GM18909 (cell line): ENCODE measurements around the gene ME1.
A peak's percentile ranks its signal among the peaks of the same experiment; 100 is the strongest.
"Not testable (repeated sequence)": the region's sequence is repeated elsewhere in the genome, so short reads cannot be mapped to it uniquely, and the experiment has no call there.

Source experiments
- ATAC-seq: cut with Tn5 transposase; IDR thresholded peaks from one replicate; pipeline ENCODE4 v1.9.1; 2021; ENCODE audit warnings: mild to moderate bottlenecking; ENCODE audit not compliant: unreplicated experiment, poor library complexity

The ME1 gene

DNA sequence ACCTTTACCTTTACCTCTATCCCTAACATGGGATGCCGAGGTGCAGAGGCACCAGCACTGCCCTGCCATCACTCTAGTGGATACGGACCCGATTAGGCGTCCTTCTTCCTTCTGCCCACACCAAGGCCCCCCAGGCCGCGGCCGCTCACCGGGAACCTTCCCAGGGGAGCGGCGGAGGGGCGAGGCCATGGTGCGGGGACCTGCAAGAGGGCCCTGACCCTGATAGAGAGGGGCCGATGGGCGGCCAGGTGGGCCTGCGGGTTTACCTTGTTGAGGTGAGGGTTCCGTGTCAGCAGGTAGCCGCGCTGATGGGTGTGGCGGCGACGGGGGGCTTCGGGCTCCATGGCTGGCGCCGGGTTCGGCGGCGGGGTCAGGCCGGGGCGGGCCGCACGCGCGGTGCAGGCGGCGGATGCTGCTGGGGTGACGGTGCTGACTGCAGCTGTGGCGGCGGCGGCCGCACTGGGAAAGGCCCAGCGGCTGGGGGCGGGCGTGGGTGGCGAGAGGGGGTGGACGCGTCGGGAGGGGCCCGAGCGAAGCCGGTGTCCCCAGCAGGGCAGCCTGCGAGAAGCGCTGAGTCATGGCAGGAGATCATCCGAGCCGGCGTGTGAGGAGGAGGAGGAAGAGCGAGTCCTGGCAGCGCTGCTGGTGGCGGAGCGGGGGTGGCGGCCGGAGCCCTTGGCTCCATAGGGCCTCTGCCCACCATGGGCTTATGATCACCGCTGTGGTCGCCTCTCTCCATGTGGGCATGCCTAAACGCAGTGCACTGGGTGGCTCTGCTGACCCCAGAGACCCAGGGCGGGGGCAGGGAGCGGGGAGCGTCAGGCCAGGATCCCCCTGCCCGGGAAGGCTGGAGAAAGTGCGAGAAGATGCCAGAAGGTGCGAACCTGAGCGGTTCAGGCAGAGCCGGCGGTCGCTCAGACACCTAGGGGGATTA lies at the start of gene ME1:
TSS of gene ME1 (minus strand) at position 441 of the 934 bp plus-strand sequence. CDS start at position 344, 97 bp downstream.
- ATAC-seq: peak; percentile 79

DNA sequence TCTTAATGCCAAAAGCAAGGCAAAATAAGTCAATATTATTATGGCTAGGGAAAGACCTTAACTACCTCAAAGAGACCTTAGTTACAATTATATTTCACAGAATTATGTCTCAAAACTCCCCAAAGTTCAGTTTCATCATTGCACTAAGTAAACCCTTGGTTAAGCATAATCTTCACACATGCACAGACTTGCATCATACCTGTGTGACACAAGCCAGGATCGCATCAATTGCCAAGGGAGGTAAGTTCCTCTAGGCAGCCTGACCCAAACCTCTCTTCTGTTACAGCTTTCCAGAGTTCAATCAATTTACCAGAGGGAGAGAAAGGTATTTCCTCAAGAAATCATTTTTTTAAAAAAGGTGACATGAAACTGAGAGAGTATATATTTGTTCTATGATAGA lies 49.6 kb upstream of the ME1 start:
- ATAC-seq: no peak

DNA sequence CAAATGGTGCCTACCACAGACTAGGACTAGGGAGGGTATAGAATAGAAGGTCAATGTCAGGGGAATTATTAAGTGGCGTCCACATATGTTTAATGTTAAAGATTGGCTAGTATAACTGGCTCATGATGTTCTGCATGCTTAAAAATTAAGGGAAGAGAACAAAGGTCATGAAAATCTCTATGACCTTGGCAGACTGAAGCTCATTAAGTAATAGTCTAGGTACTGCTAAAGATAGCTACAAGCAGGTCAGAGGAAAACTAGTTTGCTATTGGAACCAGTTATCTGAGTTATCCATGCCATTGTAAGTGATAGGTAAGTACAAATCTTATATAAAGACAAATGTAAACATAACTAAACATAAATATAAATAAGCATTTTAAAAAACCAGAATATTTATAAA lies 48.5 kb upstream of the ME1 start:
- no peak for ATAC-seq

DNA sequence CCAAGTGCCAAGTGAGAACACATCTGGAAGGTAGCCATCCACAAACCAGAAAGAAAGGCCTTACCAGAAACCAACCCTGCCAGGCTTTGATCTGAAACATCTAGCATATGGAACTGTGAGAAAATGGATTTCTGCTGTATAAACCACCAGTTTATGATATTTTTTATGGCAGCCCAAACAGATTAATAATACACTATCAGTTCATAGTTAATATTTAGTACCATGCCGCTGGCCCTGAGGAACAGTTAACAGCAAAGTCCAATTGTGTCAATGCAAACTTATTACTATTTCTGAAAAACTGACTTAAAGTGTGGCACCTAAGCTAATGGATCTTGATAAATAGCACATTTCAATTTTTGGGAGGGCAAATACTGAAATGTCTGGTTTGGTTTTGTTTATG lies 46.1 kb upstream of the ME1 start:
- ATAC-seq: no peak

DNA sequence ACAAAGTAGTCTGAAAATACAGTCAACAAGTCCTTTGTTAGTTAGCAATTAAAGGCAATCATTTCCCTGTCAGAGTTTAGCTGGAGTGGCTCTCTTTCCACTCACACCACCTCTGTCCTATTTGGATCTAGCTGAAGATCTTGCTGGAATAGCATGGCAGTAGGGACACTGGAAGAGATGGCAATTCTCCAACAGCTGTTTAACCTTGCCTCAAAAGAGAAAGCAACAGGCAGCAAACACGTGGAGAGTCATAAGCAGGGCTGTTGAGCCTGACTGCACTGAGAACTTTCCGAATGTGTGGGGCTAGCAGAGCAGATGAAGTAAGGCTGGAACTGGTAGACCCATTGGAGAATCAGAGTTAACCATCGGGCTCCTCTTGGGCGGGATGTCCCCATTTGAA lies 43.5 kb upstream of the ME1 start:
- ATAC-seq: no peak

DNA sequence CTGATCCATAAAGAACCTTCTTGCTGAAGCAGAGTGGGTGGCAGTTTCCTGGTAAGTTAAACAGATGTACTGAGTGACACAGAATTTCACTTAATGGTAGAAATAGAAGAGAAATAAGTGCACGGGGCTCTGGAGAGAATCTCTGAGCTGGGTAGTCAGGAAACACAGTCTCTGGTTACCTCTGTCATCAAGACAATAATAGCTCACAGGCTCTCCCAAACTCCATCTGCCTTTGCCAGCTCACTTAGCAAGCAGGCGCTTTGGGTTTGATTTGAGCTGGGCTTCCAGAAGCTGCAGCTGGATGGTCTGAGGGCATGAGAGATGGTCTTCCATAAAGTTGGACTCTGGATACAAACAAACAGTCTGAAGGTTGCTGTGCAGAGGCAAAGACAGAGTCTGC lies 41.9 kb upstream of the ME1 start:
- no peak for ATAC-seq

DNA sequence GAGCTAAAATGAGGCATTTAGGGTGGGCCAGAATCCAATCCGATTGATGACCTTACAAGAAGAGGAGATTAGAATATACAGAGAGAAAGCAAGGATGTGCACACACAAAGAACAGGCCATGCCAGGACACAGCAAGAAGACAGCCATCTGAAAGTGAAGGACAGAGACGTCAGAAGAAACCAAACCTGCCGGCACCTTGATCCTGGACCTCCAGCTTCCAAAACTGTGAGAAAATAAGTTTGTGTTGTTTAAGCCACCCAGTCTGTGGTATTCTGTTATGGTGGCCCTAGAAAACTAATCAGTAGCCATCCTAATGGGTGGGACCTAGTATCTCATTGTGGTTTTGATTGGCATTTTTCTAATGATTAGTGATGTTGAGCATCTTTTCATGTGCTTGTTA lies 39.7 kb upstream of the ME1 start:
- ATAC-seq: no peak

DNA sequence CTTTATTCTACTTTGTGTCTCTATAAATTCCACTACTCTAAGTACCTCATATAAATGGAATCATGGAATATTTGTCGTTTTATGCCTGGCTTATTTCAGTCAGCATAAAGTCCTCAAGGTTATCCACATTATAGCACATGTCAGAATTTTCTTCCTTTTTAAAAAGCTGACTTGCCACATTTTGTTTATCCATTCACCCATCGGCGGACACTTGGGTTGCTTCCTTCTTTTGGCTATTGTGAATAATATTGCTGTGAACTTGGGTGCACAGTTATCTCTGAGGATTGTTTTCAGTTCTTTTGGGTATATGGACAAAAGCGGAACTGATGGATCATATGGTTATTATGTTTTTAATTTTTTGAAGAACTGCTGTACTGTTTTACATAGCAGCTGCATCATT lies 39.1 kb upstream of the ME1 start:
- ATAC-seq: no peak

DNA sequence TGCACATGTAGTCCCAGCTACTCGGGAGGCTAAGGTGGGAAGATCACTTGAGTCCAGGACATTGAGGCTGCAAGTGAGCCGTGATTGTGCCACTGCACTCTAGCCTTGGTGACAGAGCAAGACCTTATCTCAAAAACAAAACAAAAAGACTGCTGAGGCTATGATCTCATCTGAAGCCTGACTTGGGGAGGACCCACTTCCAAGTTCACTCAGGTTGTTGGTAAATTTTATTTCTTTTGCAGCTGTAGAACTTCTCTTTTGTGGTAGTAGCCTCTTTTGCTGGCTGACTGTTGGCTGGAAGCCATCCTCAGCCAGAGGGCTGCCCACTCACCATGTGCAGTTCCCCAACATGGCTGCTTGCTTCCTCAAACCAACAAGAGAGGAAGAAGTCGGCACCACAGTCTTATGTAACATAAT lies 36.8 kb upstream of the ME1 start:
- no peak for ATAC-seq

DNA sequence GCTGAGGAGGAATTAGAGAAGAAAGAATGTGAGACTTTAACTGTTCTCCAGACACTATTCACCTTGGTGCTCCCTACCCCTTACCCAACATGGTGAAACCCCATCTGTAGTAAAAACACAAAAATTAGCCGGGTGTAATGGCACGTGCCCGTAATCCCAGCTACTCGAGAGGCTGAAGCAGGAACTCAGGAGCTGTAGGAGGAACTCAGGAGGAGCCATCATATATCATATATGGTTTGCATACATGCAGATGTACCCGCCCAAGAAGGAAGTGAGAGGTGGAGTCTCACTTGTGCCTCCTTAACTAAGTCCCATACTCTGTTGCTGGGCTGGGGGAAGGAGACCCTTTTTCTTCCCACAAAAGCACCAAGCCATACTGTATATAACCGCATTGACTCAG lies 35.5 kb upstream of the ME1 start:
- ATAC-seq: no peak

DNA sequence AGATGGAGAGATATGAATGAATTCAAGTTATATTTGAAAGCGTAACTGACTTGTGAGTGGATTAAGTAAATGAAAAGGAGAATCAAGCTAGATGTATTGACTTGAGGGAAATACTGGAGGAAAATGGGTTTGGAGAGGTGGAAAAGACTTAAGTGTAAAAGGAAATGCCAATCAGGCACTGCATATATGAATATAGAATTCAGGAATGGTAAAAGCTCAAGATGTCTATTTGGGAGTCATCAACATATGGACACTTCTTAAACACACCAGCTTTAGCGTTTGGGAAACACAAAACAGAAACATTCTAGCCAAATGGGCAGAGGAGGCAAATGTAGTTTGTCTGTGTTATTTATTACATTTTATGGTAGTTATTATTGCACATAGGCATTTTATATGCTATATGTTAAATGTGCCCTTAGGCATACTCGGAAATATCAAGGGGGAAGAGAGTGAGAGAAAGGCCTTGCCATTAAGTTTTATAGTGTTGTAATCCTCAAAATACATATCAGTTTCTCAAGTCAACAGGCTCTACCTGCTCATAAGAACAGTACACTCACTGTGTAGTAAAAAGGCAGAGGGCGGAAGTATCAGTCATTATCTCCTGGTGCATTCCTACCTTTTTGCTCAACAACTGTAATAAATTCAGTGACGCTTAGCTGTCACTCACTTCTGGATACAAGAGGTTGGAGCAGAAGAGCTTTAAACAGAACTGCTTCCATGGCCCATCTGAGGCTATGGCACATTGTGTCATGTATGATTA lies 33.7 kb upstream of the ME1 start:
- no peak for ATAC-seq

DNA sequence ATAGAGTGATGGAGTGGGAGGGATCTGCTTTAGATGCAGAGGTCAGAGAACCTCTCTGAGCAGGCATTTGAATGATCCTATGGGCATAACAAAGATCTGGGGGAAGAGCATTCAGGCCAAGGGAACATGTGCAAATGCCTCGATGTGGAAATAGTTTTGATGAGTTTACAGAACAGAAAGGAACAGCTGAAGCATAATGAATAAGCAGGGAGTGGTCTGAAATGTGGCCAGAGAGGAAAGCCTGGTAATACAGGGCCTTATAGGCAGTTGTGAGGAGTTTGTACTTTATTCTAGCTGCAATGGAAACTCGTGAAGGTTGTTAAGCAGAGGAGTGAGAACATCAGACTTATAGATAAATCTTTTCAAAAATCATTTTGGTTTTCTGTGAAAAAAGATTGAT lies 33.0 kb upstream of the ME1 start:
- no peak for ATAC-seq

DNA sequence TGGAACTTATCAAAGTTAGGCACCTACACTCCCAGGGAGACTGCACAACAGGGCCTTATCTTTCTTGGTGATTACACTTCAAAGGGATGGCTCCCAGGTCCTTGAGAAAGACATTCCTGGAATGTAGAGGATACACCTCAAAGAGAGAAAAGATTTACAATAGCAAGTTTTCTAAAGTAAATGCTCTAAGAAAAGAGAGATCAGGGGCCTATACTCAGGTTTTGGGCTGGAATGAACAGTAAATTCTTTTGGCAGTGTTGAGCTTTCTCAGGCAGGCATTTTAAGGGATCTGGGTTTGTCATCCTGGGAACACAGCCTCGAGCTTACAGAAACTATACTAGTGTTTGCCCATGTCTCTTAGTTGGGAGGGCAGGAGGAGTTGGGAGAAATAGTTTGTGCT lies 31.7 kb upstream of the ME1 start:
- no peak for ATAC-seq

DNA sequence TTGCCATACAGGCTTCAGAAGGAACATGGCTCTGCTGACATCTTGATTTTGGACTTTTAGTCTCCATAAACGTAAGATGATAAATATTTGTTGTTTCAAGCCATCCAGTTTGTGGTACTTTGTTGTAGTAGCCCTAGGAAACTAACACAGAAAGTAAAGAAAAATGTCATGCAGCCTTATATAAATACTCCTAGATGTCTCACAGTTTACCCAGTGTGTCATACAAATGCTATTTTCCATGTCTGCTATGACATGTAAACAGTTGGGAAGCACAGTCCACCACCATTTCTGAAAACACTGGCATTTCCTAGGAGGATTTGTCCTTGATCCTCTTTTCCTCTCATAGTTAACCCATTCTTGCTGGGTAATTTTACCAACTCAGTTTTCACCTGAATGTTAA lies 30.6 kb upstream of the ME1 start:
- ATAC-seq: no peak

DNA sequence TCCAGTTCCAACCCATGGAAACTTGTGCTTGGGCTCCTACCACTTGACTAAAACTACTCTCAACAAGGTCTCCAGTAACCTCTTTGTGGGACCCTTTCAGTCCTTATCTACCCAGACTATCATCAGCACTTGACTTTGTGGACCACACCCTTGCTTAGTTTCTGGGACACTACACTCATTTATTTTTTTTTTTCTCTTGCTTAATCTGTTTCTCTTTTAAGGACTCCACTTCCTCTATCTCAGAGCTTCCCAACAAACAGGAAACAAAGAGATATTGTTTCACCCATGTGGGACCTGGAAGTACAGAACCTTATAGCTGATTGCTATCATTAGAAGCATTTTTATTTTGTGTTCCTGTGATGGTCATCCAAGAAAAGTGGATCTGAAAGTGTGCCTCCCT lies 28.8 kb upstream of the ME1 start:
- no peak for ATAC-seq

DNA sequence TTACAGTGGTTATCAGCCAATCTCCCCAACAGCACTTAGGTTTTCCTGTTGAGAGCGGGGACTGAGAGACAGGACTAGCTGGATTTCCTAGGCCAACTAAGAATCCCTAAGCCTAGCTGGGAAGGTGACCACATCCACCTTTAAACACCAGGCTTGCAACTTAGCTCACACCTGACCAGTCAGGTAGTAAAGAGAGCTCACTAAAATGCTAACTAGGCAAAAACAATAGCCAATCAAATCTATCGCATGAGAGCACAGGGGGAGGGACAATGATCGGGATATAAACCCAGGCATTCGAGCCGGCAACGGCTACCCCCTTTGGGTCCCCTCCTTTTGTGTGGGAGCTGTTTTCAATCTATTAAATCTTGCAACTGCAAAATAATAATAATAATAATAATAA lies 19.2 kb upstream of the ME1 start:
- ATAC-seq: not testable (repeated sequence)

DNA sequence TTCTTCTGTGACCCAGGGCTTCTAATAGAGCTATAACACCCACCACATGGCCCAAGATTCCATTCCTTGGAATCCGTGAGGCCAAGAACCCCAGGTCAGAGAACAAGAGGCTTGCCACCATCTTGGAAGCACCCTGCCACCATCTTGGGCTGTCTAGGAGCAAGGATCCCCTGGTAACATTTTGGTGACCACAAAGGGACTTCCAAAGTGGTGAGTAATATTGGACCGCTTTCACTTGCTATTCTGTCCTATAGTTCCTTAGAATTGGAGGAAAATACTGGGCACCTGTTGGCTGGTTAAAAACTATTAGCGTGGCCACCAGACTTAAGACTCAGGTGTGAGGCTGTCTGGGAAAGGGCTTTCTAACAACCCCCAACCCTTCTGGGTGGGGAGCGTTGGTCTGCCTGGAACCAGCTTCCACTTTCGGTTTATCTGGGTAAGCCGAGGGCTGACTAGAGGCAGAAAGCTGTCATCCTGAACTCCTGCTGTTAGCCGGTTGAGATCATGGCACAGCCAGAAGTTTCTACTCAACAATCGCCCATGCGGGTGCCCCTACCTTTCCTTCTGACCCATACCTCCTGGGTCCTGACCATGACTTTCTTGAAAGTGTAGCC lies 13.3 kb upstream of the ME1 start:
- not testable (repeated sequence) for ATAC-seq

DNA sequence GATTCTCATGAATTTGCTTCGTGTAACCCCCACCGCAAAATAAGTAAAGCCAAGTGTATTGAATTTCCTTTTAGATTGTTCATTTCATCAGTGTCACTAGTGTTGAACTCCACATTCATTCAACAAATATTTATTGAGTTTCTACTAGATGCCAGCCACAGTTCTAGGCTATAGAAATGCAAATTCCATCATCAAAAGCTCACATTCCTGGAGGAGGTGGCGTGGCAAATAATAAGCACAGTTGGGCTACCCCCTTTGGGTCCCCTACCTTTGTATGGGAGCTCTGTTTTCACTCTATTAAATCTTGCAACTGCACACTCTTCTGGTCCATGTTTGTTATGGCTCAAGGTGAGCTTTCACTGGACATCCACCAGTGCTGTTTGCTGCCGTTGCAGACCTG lies 12.7 kb upstream of the ME1 start:
- no peak for ATAC-seq

DNA sequence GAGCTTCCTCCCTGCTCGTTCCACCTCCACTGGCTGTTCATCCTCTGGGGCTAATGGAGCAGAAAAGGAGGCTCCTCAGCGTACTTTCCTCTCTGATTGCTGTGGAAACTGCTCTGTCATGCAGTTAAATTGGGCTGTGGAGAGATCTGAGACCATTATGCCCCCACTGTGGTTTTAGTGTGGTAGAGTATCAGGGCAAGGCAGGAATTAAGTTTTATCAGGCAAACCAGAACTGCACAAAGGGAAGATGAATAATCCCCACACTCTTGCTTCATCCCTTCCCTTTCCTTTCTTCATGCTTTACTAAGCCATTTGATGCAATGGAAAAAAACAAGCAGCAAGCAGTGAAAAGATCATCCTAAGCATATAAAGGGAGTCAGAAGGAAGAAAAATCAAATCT lies 11.9 kb upstream of the ME1 start:
- ATAC-seq: no peak

DNA sequence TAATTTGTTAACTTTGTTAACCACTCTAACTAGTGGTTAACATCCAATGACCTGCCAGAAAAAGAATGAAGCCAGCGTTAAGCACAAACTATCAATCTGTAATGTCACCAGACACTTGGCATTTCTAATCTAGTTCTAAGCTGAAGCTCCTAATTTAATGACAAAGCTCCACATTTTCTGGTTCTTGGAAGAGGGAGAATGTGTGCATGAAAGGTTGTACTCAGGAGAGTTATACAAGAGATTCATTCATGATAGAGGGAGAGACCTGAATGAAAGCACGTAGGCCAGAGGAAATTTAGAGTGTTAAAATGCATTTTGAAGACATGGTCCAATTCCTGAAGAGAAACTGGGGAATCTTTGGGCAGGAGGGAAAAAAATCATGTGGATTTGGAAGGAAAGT lies 8.3 kb upstream of the ME1 start:
- no peak for ATAC-seq

DNA sequence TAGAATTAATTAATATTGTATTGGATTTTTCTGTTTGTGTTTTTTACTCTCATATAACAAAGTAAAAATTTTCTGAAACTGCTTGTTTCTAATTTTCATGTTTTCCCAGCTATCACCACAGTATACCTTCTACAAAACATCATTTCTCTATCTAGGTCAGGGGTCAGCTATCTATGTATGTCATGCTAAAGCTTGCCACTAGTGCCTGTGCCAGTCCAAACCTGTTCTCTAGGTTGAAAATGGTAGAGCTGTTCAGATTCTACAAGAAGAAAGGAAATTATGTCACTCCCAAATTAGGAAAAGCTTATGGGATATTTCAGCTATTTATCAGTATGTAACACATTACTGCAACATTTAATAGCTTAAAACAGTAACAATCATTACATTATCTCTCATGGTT lies 5.8 kb upstream of the ME1 start:
- ATAC-seq: no peak
